Measurements from ENCODE around the gene PCDHA5.
A peak's percentile ranks its signal among the peaks of the same experiment; 100 is the strongest.

- peak in 3 of 7 experiments; percentile 8 to 24 (median 16) for TF ChIP-seq CTCF (IDR thresholded peaks at IDR 0.05)
- TF ChIP-seq POLR2A (IDR thresholded peaks at IDR 0.05) = no peak
Observed at GRCh38 chr5:140827704-140828361, 6.4 kb downstream of the PCDHA5 start, which contains the start of gene PCDHA6.

Data from body of pancreas (tissue), 4 donors.